Bronchial epithelial cell (primary cell): ENCODE results near the gene LAMA3. TPM values are rescaled to one million over a fixed set of nuclear protein-coding genes. Genes with fewer than 3 reads are reported as not detected.

Experiments used
- DNase-seq: peaks from one replicate; pipeline ENCODE4 v3.0.0-alpha.2; 2010; ENCODE audit warnings: low read depth
- FAIRE-seq: peaks from 2 replicates; lab custom pipeline; 2011; peaks lifted over from hg19 to GRCh38; lab: Jason Lieb, UNC
- H3K27me3 ChIP-seq: 2 replicates; pipeline ENCODE4 v1.5.1; 2011; ENCODE audit warnings: low read length; ENCODE audit not compliant: control insufficient read depth, insufficient read depth
- H3K36me3 ChIP-seq: 2 replicates; pipeline ENCODE4 v1.5.1; 2011; ENCODE audit warnings: low read length; ENCODE audit not compliant: control insufficient read depth, insufficient read depth
- H3K4me3 ChIP-seq: 2 replicates; pipeline ENCODE4 v1.5.1; 2011; ENCODE audit warnings: mild to moderate bottlenecking, low read depth, low read length, control low read depth
- CTCF ChIP-seq: IDR thresholded peaks from 2 replicates; pipeline ENCODE4 v1.5.1; 2011; ENCODE audit warnings: mild to moderate bottlenecking, moderate library complexity, low read length, control low read depth, inconsistent platforms; ENCODE audit not compliant: insufficient read depth, severe bottlenecking
- total RNA-seq: library from RNA; depleted of rRNA; stranded (reverse); fragments of >200 nt; gene quantifications from 2 replicates; pipeline ENCODE4 v1.2.1, GENCODE V29; 2014

The LAMA3 gene
- total RNA-seq, 1 donor from 2014 or later: 531 TPM

DNA sequence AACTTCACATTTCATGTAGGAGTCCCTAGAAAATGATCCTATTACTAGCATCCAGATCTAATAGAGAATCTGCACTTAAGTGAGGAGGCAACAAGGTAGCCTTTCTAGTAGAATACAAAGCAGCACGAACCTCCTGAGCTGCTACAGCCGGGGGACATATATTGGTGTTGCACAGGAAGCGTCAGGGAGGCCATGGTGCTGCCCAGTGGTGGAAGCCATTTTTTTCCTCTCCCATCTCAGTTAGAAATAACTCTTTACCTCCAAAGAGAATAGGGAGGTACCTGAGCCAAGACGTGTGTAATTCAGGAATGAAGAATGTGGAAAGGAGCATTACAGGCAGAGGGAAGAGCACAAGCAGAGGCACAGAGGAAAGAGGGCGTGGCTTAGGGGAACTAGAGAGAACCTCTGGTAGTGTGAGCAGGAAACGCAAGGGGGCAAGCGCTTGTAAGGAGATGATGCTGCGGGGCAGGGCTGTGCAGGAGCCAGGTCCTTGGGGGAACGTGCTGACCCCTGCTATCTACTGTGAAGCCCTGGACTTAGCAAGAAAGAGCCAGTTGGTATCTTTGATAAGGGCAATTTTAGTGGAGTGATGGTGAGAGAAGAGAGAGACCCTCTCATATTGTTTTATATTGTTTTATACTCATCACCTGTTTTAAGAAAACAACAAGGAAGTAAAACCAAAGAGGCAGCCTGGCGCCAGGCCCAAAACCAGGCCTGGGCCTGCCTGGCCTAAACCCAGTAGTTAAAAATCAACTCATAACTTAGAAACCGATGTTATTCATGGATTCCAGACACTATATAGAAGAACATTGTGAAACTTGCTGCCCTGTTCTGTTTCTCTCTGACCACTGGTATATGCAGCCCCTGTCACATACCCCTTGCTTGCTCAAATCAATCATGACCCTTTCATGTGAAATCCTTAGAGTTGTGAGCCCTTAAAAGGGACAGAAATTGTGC, 275.3 kb downstream of the LAMA3 start:
- DNase-seq (peak; percentile 72), FAIRE-seq (no peak)
- TF ChIP-seq CTCF: peak; percentile 67
- H3K27me3 ChIP-seq: no peaks in the 10 kb centered on the region
- no peaks in the 10 kb centered on the region for H3K36me3 ChIP-seq
- no peak overlapping the region for H3K4me3 ChIP-seq

DNA sequence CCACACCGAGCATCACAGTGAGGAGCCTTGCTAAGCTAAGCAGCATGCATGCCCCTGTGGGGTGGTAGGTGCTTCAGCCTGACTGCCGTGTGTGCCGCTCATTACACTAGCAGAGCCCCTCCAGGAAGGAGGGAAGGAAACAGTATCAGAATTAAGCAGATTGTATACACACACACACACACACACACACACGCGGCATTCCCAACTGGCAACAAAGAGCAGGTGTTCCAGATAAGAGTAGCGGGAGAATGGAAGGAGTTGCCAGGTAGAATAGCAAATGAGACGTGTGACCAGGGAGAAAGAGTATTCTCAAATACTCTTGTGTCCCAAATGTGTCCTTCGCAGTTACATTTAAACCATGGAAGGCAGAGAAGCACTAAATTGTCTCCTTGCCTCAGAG, 277.7 kb downstream of the LAMA3 start:
- no peak for FAIRE-seq
- DNase-seq: no peak
- TF ChIP-seq CTCF: no peak
- Histone ChIP-seq H3K4me3 (no peak overlapping the region), H3K36me3 (no peaks in the 10 kb centered on the region), H3K27me3 (no peaks in the 10 kb centered on the region)

- TF ChIP-seq CTCF: no peak
- no peaks in the 10 kb centered on the region for H3K27me3 ChIP-seq
- FAIRE-seq (peak; percentile 73), DNase-seq (no peak)
- H3K4me3 ChIP-seq: no peak overlapping the region
- no peaks in the 10 kb centered on the region for H3K36me3 ChIP-seq
These were observed 278.3 kb downstream of the LAMA3 start for GRCh38 chr18:23967321-23968089.

DNA sequence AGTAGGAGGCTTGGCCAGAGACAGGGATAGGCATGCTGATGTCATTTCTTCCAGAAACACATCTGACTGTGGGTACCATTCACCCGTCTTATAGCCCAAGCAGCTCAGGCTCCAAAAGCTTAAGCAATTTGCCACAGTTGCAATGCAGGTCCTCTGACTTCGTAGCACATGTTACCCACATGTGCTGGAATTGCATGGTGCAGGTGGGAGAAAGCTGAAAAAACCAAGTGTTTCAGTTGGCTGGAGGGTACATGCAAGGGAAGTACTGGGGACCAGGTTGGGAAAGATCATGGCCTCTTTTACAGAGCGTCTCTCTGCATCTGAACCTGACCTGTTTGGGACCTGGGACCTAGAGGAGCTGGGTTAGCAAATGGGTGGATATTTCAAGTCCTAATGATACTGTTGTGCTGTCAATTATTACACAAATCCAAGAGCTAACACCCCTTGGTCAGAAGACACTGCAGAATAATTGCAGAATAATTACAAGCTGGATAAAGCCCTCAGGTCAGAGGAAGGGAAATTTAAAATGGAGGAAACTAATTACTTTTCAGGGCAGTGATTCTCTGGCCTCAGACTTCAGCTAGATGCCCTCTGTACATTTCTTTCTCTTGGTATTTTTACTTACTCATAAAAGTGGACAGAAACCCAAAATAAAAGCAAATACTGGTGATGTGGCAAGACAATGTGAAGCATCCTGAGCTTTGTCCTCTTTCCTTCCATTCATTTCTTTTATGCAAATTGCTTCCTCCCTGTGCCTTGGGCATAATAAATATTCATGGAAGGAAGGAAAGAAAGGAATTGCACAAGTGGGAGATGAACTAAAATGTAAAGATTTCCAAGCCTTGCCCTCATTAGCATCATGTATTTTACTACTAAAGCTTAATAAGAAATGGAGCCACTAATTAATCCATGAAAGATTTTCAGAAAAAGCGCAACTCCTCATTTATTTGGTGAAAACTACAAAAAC, 279.7 kb downstream of the LAMA3 start:
- Histone ChIP-seq H3K4me3 (no peak overlapping the region), H3K36me3 (no peaks in the 10 kb centered on the region), H3K27me3 (no peaks in the 10 kb centered on the region)
- peak; percentile 79 for FAIRE-seq
- DNase-seq: no peak
- no peak for TF ChIP-seq CTCF

- TF ChIP-seq CTCF: no peak
- no peaks in the 10 kb centered on the region for H3K36me3 ChIP-seq
- no peak for DNase-seq
- no peak overlapping the region for H3K4me3 ChIP-seq
- no peak for FAIRE-seq
- no peaks in the 10 kb centered on the region for H3K27me3 ChIP-seq
These were observed 280.4 kb downstream of the LAMA3 start for GRCh38 chr18:23969664-23970063.
